Type B pancreatic cell (in vitro differentiated cells): ENCODE data around the gene DIPK1B. TPM values are rescaled to one million over a fixed set of nuclear protein-coding genes. Genes with fewer than 3 reads are reported as not detected.
A peak's percentile ranks its signal among the peaks of the same experiment; 100 is the strongest.

Experiments used
- DNase-seq: peaks from one replicate; pipeline ENCODE4 v3.0.0; 2021; ENCODE audit warnings: mixed read lengths; ENCODE audit not compliant: unreplicated experiment; ENCODE audit errors: extremely low spot score
- H3K27ac Mint-ChIP-seq: 2 replicates; pipeline ENCODE4 v1.8.0; 2021; ENCODE audit warnings: mild to moderate bottlenecking, mixed read lengths
- H3K27me3 Mint-ChIP-seq: 2 replicates; pipeline ENCODE4 v1.8.0; 2021; ENCODE audit warnings: mixed read lengths
- H3K36me3 Mint-ChIP-seq: 2 replicates; pipeline ENCODE4 v1.8.0; 2021; ENCODE audit warnings: mixed read lengths
- H3K4me1 Mint-ChIP-seq: one replicate; pipeline ENCODE4 v1.8.0; 2021; ENCODE audit warnings: mixed read lengths; ENCODE audit not compliant: unreplicated experiment
- H3K4me3 Mint-ChIP-seq: 2 replicates; pipeline ENCODE4 v1.8.0; 2021; ENCODE audit warnings: mild to moderate bottlenecking, mixed read lengths
- H3K9me3 Mint-ChIP-seq: 2 replicates; pipeline ENCODE4 v1.8.0; 2021; ENCODE audit warnings: mixed read lengths
- total RNA-seq: library from RNA; stranded (reverse); gene quantifications from 2 replicates; pipeline ENCODE4 v1.2.1, GENCODE V29; 2021; ENCODE audit warnings: low replicate concordance
- TF ChIP-seq, protein P1 (sequence below): fragments of 200-600 bp; sonication (generic); conservative IDR thresholded peaks from 2 replicates; pipeline ENCODE4 v1.5.0; 2021; ENCODE audit warnings: antibody characterized with exemption, mild to moderate bottlenecking

The DIPK1B gene
- total RNA-seq, 1 donor from 2014 or later: 48.7 TPM

DNA sequence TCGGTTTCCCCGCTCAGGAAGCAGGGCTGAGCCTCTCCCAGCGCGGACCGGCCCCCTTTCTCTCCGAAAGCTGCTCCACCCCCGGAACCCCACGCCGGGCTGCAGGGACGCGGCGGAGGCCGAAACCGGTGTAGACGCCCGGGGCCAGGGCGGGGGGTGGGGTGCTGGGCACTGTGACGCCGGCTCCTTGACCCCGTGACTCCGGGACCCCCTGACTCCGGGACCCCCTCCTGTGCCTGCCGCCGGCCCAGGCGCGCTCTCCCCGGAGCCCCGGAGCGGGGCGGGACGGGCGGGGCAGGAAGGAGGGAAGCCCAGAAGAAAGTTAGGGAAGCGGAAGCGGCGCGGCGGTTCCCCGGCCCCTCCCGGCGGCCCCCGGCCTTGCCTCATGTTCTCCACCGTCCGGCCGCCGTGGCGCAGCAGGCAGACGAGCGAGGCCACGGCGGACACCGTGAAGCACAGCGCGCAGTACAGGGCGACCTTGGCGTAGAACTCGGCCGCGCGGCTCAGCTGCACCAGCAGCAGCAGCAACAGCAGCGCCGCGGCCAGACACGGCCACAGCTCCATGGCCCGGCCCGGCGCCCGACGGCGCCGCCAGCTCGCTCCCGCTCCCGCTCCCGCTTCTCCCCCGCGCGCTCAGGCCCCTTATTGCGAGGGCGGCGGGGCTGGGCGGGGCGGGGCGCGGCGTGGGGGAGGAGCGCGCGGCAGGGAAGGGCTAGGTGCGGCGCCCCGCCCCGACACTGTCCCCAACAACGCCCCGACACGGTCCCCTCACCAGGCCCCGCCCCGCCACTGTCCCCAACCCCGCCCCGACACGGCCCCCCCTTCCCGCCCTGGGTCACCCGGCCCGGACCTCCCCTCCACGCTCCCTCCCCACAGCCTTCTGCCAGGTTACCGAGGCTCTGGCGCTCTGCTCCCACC, 25.3 kb upstream of the DIPK1B start, which contains the start of gene AGPAT2:
Gene AGPAT2, minus strand, starts transcription at position 664 of the 918 bp plus-strand sequence. Its CDS starts 100 bp downstream, at position 564.
- Mint-ChIP-seq H3K4me3 (peak within 1 kb of the TSS; percentile 86), H3K36me3 (no peaks in the 10 kb centered on the region), H3K9me3 (no peaks in the 10 kb centered on the region), H3K4me1 (no peaks in the 10 kb centered on the region), H3K27me3 (no peaks in the 10 kb centered on the region), H3K27ac (peak within 1 kb of the TSS; percentile 56)
- TF ChIP-seq, protein P1, sequence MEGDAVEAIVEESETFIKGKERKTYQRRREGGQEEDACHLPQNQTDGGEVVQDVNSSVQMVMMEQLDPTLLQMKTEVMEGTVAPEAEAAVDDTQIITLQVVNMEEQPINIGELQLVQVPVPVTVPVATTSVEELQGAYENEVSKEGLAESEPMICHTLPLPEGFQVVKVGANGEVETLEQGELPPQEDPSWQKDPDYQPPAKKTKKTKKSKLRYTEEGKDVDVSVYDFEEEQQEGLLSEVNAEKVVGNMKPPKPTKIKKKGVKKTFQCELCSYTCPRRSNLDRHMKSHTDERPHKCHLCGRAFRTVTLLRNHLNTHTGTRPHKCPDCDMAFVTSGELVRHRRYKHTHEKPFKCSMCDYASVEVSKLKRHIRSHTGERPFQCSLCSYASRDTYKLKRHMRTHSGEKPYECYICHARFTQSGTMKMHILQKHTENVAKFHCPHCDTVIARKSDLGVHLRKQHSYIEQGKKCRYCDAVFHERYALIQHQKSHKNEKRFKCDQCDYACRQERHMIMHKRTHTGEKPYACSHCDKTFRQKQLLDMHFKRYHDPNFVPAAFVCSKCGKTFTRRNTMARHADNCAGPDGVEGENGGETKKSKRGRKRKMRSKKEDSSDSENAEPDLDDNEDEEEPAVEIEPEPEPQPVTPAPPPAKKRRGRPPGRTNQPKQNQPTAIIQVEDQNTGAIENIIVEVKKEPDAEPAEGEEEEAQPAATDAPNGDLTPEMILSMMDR: no peak
- DNase-seq: no peak

DNA sequence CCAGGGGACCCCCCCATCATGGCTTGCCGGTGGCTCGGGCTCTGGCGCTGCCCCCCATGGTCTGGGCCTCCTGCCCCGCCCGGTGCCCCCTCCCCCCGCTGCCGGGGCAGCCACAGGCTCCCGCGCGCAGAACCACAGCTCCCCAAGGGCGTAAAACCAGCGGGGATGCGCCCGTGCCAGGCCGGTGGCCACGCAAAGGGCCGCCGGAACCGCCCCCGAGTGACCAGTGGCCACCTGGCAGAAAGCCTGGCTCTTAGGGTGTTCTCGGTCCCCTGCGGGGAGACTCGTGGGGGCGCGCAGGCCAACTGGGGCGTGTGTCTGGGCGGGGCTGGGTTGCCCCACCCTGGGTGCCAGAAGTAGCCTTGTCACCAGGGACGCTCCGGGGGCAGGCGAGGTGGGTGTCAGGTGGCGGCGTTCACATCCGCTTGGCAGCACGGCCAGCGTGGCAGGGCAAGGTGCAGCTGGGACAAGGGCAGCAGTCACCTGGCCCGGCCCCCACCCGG, 24.6 kb upstream of the DIPK1B start:
- H3K36me3 Mint-ChIP-seq: no peaks in the 10 kb centered on the region
- TF ChIP-seq, protein P1: no peak
- peak overlapping the region; percentile 77 for H3K4me3 Mint-ChIP-seq
- H3K4me1 Mint-ChIP-seq: peaks cover under 1% of the 10 kb centered on the region
- H3K27ac Mint-ChIP-seq: no peak overlapping the region
- H3K27me3 Mint-ChIP-seq: no peaks in the 10 kb centered on the region
- DNase-seq: no peak
- H3K9me3 Mint-ChIP-seq: no peaks in the 10 kb centered on the region

DNA sequence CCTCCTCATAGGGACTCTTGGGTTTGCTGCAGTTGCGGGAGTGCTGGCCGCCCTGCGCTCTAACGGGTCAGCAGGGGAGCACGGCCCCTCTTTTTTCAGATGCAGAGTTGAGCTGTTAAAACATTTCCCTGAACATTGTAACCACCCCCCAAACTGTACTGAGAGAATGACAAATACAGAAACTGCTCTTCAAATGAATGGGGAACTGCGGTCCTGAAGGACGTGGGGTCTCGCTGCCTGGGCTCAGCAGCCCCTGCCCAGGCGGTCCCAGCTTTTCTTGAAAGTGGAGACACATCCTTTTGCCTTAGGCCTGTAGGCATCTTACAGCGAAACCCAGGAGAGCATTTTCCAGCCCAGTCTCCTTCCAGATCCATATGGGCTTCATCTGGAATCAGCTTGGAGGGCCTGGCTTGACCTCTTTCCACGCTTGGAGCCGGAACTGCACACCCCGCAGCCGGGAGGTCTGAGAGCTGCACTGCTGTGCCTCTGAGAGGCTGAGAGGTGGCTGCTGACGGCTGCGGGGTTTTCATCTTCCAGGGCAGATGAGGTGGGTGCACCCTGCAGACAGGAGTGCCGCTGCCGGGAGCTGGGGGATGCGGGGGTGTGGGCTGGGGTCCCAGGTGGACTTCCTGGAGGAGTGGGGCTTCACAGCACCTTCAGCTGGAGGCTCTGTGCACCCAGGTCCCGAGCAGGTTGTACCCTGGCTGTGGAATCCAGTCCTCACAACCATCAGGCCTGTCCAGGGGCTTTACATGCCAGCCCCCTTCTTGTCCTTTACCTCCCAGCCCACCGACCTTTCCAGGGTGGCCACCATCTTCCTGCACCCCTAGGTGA, 23.9 kb upstream of the DIPK1B start:
- H3K4me3 Mint-ChIP-seq: peak overlapping the region; percentile 77
- TF ChIP-seq, protein P1: no peak
- H3K4me1 Mint-ChIP-seq: peaks cover 8% of the 10 kb centered on the region
- H3K36me3 Mint-ChIP-seq: no peaks in the 10 kb centered on the region
- H3K27ac Mint-ChIP-seq: peak overlapping the region; percentile 46
- DNase-seq: no peak
- H3K27me3 Mint-ChIP-seq: no peaks in the 10 kb centered on the region
- H3K9me3 Mint-ChIP-seq: no peaks in the 10 kb centered on the region

DNA sequence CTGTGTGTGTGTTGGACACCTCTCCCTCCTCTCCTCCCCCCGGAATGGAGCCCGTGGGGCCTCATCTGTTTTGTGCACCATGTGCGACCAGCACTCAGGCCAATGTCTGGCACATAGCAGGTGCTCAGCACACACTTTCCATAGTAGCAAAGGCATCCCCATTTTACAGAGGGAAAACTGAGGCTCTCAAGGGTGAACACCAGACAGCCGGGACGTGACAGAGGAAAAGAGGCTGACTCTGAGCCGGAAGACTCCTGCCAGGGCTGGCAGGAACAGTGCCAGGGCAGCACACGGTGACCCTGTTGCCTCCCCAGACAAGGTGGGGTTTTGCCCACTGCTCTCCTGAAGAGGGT, 23.3 kb upstream of the DIPK1B start:
- TF ChIP-seq, protein P1: no peak
- no peaks in the 10 kb centered on the region for H3K27me3 Mint-ChIP-seq

DNA sequence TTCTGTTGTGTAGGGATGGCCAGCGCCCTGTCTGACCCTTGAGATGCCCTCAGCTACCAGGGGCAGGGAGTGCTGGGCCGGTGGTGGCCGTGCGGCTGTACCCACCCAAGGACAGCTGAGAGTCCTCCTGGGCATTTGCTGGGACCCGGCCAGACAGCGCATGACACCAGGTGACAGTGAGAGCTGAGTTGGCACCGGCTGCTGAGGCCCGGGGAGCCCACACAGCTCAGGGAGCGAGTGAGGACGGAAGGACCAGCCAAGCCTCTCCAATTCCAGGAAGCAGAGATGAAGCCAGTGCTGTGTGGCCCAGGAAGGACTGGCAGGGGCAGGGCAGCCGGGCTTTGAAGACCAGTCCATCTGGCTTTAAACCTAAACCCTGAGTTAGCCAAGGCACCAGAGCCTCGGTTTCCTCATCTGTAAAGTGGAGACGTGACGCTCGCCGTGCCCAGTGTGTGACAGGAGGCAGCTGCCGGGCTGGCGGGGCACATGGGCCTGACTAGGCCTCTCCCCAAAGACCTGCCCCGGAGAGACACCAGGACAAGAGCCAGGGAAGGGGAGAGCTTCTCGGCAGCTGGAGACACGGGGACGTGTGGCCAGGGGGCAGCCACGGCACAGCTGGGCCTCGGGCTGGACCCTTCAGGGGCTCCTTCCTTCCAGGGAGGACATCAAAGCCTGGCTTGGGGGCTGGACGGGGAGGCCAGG, 22.1 kb upstream of the DIPK1B start:
- Mint-ChIP-seq H3K4me1 (peaks cover 8% of the 10 kb centered on the region), H3K27me3 (no peaks in the 10 kb centered on the region), H3K4me3 (no peak overlapping the region), H3K36me3 (no peaks in the 10 kb centered on the region), H3K27ac (no peak overlapping the region), H3K9me3 (no peaks in the 10 kb centered on the region)
- TF ChIP-seq, protein P1: no peak
- DNase-seq: no peak

More for the DNA sequence above, 23.3 kb upstream of the DIPK1B start:
- no peak for DNase-seq
- Mint-ChIP-seq H3K4me3 (peak overlapping the region; percentile 72), H3K27ac (no peak overlapping the region), H3K36me3 (no peaks in the 10 kb centered on the region), H3K9me3 (no peaks in the 10 kb centered on the region), H3K4me1 (peaks cover 8% of the 10 kb centered on the region)
